HepG2 (cell line): ENCODE results near the gene ALDH1L2. TPM values are rescaled to one million over a fixed set of nuclear protein-coding genes. Genes with fewer than 3 reads are reported as not detected.
A peak's percentile ranks its signal among the peaks of the same experiment; 100 is the strongest.

ENCODE experiments used
- ATAC-seq: fragments of 200-7000 bp; cut with Tn5 transposase; 3 replicates; pipeline ENCODE4 v1.9.1; 2020; ENCODE audit warnings: mild to moderate bottlenecking, moderate library complexity
- BruUV-seq: library from RNA; stranded (reverse); fragments of 400-500 nt; replicated peaks from 2 replicates; lab custom pipeline; 2021; lab: Mats Ljungman, UMichigan
- CTCF ChIA-PET: fragments of 300-600 bp; formaldehyde crosslinking; extraction: SDS; loops from one replicate; lab custom pipeline; 2021; ENCODE audit warnings: low total read pairs, inconsistent platforms, low intra/inter-chr PET ratio; lab: Yijun Ruan, JAX
- POLR2A ChIA-PET: fragments of 350-600 bp; sonication (Branson Sonifier 250); formaldehyde crosslinking; loops from one replicate; lab custom pipeline; 2020; ENCODE audit warnings: antibody characterized with exemption, inconsistent platforms; lab: Yijun Ruan, JAX
- DNase-seq: peaks from one replicate; pipeline ENCODE4 v3.0.0-alpha.2; 2015; ENCODE audit warnings: low spot score
- FAIRE-seq: peaks from 3 replicates; lab custom pipeline; 2011; peaks lifted over from hg19 to GRCh38; lab: Jason Lieb, UNC
- H2AFZ ChIP-seq: one replicate; pipeline ENCODE4 v1.6.1; 2011; ENCODE audit warnings: low read length, inconsistent platforms
- H3K27ac ChIP-seq: fragments of 300-600 bp; 3 replicates; pipeline ENCODE4 v1.8.0; 2011; ENCODE audit warnings: mixed run types, mild to moderate bottlenecking, mixed read lengths, low read length, inconsistent platforms; ENCODE audit not compliant: insufficient read depth; ENCODE audit errors: extremely low read length
- H3K27me3 ChIP-seq, 2 experiments: fragments of 200-600 bp in 1 of 2; 2 replicates in 1 of 2; 3 replicates in 1 of 2; pipeline versions ENCODE4 v1.6.0 to v1.8.0; 2011; ENCODE audit warnings: low read length in 2 of 2, mild to moderate bottlenecking in 2 of 2, moderate library complexity in 2 of 2, inconsistent platforms in 1 of 2; ENCODE audit not compliant: insufficient read depth in 2 of 2, control insufficient read depth in 1 of 2
- H3K36me3 ChIP-seq, 2 experiments: fragments of 200-600 bp in 1 of 2; replicated peaks in 1 of 2; 2 replicates in 1 of 2; 3 replicates in 1 of 2; pipeline versions ENCODE4 v1.5.1 to v1.8.0; 2011; ENCODE audit warnings: low read length in 2 of 2, inconsistent platforms in 1 of 2; ENCODE audit not compliant: insufficient read depth in 2 of 2, control insufficient read depth in 1 of 2
- H3K4me1 ChIP-seq: 2 replicates; pipeline ENCODE4 v1.5.1; 2012; ENCODE audit warnings: low read length, inconsistent platforms; ENCODE audit not compliant: insufficient read depth
- H3K4me2 ChIP-seq: 2 replicates; pipeline ENCODE4 v1.6.0; 2011; ENCODE audit warnings: low read depth, low read length, inconsistent platforms
- H3K4me3 ChIP-seq, 3 experiments: fragments of 200-600 bp in 1 of 3; sonication (generic), shearing (Covaris generic) in 1 of 3; replicated peaks in 1 of 3; 2 replicates each; pipeline ENCODE4 v1.5.1; 2011 to 2016; ENCODE audit warnings: low read length in 3 of 3, inconsistent platforms in 2 of 3, low read depth in 2 of 3, mild to moderate bottlenecking in 2 of 3, control low read depth in 1 of 3, mixed read lengths in 1 of 3; ENCODE audit not compliant: insufficient read depth in 1 of 3
- H3K79me2 ChIP-seq: one replicate; pipeline ENCODE4 v1.6.1; 2011; ENCODE audit warnings: low read length, inconsistent platforms; ENCODE audit not compliant: insufficient read depth
- H3K9ac ChIP-seq: 2 replicates; pipeline ENCODE4 v1.6.0; 2011; ENCODE audit warnings: mild to moderate bottlenecking, low read depth, low read length, inconsistent platforms; ENCODE audit not compliant: insufficient read depth
- H3K9me3 ChIP-seq: 2 replicates; pipeline ENCODE4 v1.5.1; 2012; ENCODE audit warnings: mild to moderate bottlenecking, low read length
- H4K20me1 ChIP-seq: 2 replicates; pipeline ENCODE4 v1.6.0; 2011; ENCODE audit warnings: inconsistent platforms, mild to moderate bottlenecking, low read length, moderate library complexity; ENCODE audit not compliant: insufficient read depth
- AGO2 ChIP-seq: fragments of 200-400 bp; formaldehyde crosslinking; optimal IDR thresholded peaks from 2 replicates; pipeline ENCODE3; 2017; ENCODE audit warnings: mild to moderate bottlenecking, low read depth, low read length, moderate library complexity
- IKZF1 ChIP-seq: fragments of 450-650 bp; IDR thresholded peaks from 2 replicates; pipeline ENCODE4 v1.7.1; 2016
- KLF15 ChIP-seq: sonication (generic); formaldehyde crosslinking; IDR thresholded peaks from 2 replicates; pipeline ENCODE4 v1.8.1; 2023; ENCODE audit warnings: borderline replicate concordance, mild to moderate bottlenecking, inconsistent platforms, missing genetic modification reagents, mixed read lengths
- ZNF124 ChIP-seq: sonication (generic); formaldehyde crosslinking; IDR thresholded peaks from 2 replicates; pipeline ENCODE4 v1.4.0; 2020; ENCODE audit warnings: missing genetic modification reagents
- ZSCAN21 ChIP-seq: sonication (generic); formaldehyde crosslinking; IDR thresholded peaks from 2 replicates; pipeline ENCODE4 v1.8.0; 2022; ENCODE audit warnings: mild to moderate bottlenecking, missing genetic modification reagents, moderate library complexity, borderline replicate concordance
- WGBS: methylation state at CpG from one replicate; pipeline ENCODE4 v1.1.6; 2017; ENCODE audit warnings: low lambda C conversion rate; 5-methylcytosine and 5-hydroxymethylcytosine counted together
- in situ Hi-C: cut with HindIII; loops from 2 replicates; pipeline ENCODE4 v1.10.0; 2017; ENCODE audit warnings: low pct_unique_long_range_greater_than_20kb; ENCODE audit not compliant: extremely low pct_ligation_motif_present
- intact Hi-C: fragments of 100-400 bp; cut with micrococcal nuclease; formaldehyde crosslinking; loops from one replicate; pipeline ENCODE4 v1.10.0; 2022; ENCODE audit not compliant: unreplicated experiment
- polyA plus RNA-seq, 8 experiments: library from polyadenylated mRNA; depleted of rRNA in 3 of 8; stranded (reverse) in 7 of 8; unstranded in 1 of 8; fragments of >200 nt; fragmentation: Illumina TruSeq in 4 of 8; extraction: Trizol in 4 of 8; gene quantifications; 2 replicates each; pipeline versions ENCODE4 v1.2.1 to v1.2.3, GENCODE V29; 2011 to 2016; ENCODE audit warnings: low read depth in 4 of 8, missing spikeins in 1 of 8, mixed read lengths in 1 of 8; ENCODE audit not compliant: insufficient read depth in 1 of 8
- total RNA-seq, 5 experiments: library from RNA; depleted of rRNA; stranded (reverse); fragments of >200 nt; fragmentation: Illumina TruSeq; extraction: Trizol; gene quantifications; 2 replicates each; pipeline ENCODE4 v1.2.3, GENCODE V29; 2016; ENCODE audit warnings: low read depth in 1 of 5

Gene ALDH1L2
- total and polyA plus RNA-seq, 2 of the 13 experiments (the other 11 are each of a cell fraction or from before 2014, with no cell fraction given), result 0.40 to 4.6 TPM

- Histone ChIP-seq H3K4me3 (no peak overlapping the region), H3K36me3 (peaks cover 12 to 42% of the 10 kb centered on the region in 2 experiments; a peak in 4 of 5 replicates), H3K9ac (no peak overlapping the region), H3K27ac (no peak overlapping the region), H2AFZ (no peak overlapping the region), H3K27me3 (no peaks in the 10 kb centered on the region), H3K4me2 (no peak overlapping the region), H4K20me1 (no peaks in the 10 kb centered on the region), H3K9me3 (no peaks in the 10 kb centered on the region), H3K4me1 (no peaks in the 10 kb centered on the region), H3K79me2 (no peaks in the 10 kb centered on the region)
- CTCF ChIA-PET, result no interaction called here
- no peak for DNase-seq
- in situ Hi-C loops, result loop anchor here (25.0 kb wide), 1 partner anchor 388 kb away; no protein-coding TSS in a partner anchor
- BruUV-seq, result no TSS peak
- POLR2A ChIA-PET, result no interaction called here
- FAIRE-seq, result no peak
- ATAC-seq, result no peak
- intact Hi-C loops, result no loop called here
- WGBS, result 80% methylated on average over 1 of the region's 7 CpGs
- TF ChIP-seq ZSCAN21 (no peak), IKZF1 (no peak), KLF15 (CRISPR knock-in tag) (no peak)
Measured at GRCh38 chr12:104999347-104999685, 84.9 kb downstream of the ALDH1L2 start.

GRCh38 chr12:104998423-104999346 is 85.6 kb downstream of the ALDH1L2 start:
- 92% methylated on average over 8 of the region's 15 CpGs for WGBS
- ATAC-seq (no peak; the same call in 2 of the 3 replicates), FAIRE-seq (no peak), DNase-seq (no peak)
- no peaks in the 10 kb centered on the region for H3K27me3 ChIP-seq
- H3K27ac ChIP-seq, result no peak overlapping the region
- no peak overlapping the region for H3K4me2 ChIP-seq
- in situ Hi-C loops (loop anchor here (25.0 kb wide), 1 partner anchor 389 kb away; no protein-coding TSS in a partner anchor), intact Hi-C loops (no loop called here)
- no TSS peak for BruUV-seq
- H3K4me1 ChIP-seq, result no peaks in the 10 kb centered on the region
- no peaks in the 10 kb centered on the region for H4K20me1 ChIP-seq
- ChIA-PET POLR2A (no interaction called here), CTCF (no interaction called here)
- no peak overlapping the region for H2AFZ ChIP-seq
- no peak for TF ChIP-seq ZNF124 (CRISPR knock-in tag)
- TF ChIP-seq AGO2, result peak; percentile 30
- no peak overlapping the region for H3K9ac ChIP-seq
- H3K36me3 ChIP-seq, result peaks cover 12 to 43% of the 10 kb centered on the region in 2 experiments; a peak in 4 of 5 replicates
- H3K9me3 ChIP-seq, result no peaks in the 10 kb centered on the region
- no peaks in the 10 kb centered on the region for H3K79me2 ChIP-seq
- H3K4me3 ChIP-seq, result no peak overlapping the region
